IMR-90 (cell line): ENCODE measurements around the gene TTLL11.

Source experiments
- CTCF ChIP-seq: conservative IDR thresholded peaks from 2 replicates; pipeline ENCODE4 v1.5.1; 2012; ENCODE audit warnings: mild to moderate bottlenecking, low read depth, low read length, improper control_type of control experiment
- FOS ChIP-seq: fragments of 150-350 bp; IDR thresholded peaks from 2 replicates; pipeline ENCODE4 v1.6.1; 2016; ENCODE audit warnings: low read depth, low read length
- POLR2A ChIP-seq: IDR thresholded peaks from 2 replicates; pipeline ENCODE4 v1.6.1; 2012; ENCODE audit warnings: mild to moderate bottlenecking, low read depth, low read length
- RAD21 ChIP-seq: IDR thresholded peaks from 2 replicates; pipeline ENCODE4 v1.6.1; 2012; ENCODE audit warnings: low read length, improper control_type of control experiment
- USF2 ChIP-seq: fragments of 150-350 bp; IDR thresholded peaks from 2 replicates; pipeline ENCODE4 v1.6.1; 2017; ENCODE audit warnings: mild to moderate bottlenecking, antibody characterized with exemption, low read length, low read depth

- TF ChIP-seq FOS (no peak), CTCF (no peak), POLR2A (no peak), RAD21 (no peak), USF2 (no peak)
Observed at GRCh38 chr9:121853617-121854395, 239.3 kb downstream of the TTLL11 start.
